ENCODE measurements around the gene HSPA1L. TPM values are rescaled to one million over a fixed set of nuclear protein-coding genes. Genes with fewer than 3 reads are reported as not detected.
"Not testable (repeated sequence)": the region's sequence is repeated elsewhere in the genome, so short reads cannot be mapped to it uniquely, and the experiment has no call there.

HSPA1L gene
- total RNA-seq, 2 experiments from 2014 or later: 0.86 to 0.95 TPM

GRCh38 chr6:31834367-31835250, 19.5 kb upstream of the HSPA1L start:
- Mint-ChIP-seq H3K9me3 (no peaks in the 10 kb centered on the region), H3K4me1 (ENCODE audit: low read depth) (peaks cover 46% of the 10 kb centered on the region), H3K4me3 (peak overlapping the region; percentile 94), H3K27ac (peak overlapping the region; percentile 98), H3K27me3 (ENCODE audit: low read depth) (no peaks in the 10 kb centered on the region), H3K36me3 (ENCODE audit: low read depth) (peaks cover 60% of the 10 kb centered on the region)
- peak; percentile 80 for DNase-seq
- intact Hi-C loops (cut with micrococcal nuclease): loop anchor here (1.0 to 10.0 kb wide), 8 partner anchors 29 to 1010 kb away; partner anchors contain the start of genes EHMT2, NELFE, PRRC2A and PSMB8
- CTCF ChIA-PET: interaction anchor here (0.6 to 1.5 kb wide), 2 partner anchors 94 to 116 kb away, joined by 3 to 6 read pairs; partner anchors contain the start of gene MSH5

DNA sequence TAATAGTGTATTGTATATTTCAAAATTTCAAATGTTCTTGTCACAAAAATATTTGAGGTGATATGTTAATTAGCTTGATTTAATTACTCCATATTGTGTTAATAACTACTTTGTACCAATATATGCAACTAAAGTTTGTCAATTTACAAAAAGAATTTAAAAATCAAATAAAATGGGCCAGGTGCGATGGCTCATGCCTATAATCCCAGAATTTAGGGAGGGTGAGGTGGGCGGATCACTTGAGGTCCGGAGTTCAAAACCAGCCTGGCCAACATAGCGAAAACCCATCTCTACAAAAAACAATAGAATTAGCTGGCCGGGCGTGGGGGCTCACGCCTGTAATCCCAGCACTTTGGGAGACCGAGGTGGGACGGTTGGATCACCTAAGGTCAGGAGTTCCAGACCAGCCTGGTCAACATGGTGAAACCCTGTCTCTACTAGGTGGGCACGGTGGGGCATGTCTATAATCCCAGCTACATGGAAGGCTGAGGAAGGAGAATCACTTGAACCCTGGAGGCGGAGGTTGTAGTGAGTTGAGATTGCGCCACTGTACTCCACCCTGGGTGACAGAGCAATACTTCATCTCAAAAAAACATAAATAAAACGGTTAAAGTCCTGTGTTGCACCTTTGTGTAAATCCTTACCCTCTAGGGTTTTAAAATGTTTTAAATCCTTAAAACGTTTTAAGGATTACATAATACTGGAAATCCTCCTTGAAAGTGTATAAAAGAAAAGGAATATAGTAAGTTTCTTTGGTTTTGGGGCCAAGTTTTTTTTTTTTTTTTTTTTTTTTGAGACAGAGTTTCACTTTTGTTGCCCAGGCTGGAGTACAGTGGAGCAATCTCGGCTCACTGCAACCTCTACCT, 16.5 kb upstream of the HSPA1L start:
- intact Hi-C loops (cut with micrococcal nuclease): loop anchor here (2.0 to 10.0 kb wide), 3 partner anchors 126 to 1013 kb away; partner anchors contain the start of genes LY6G5C, NELFE, PSMB8 and SKIC2
- H3K27ac Mint-ChIP-seq: peak overlapping the region; percentile 94
- peaks cover 32% of the 10 kb centered on the region for H3K36me3 Mint-ChIP-seq (ENCODE audit: low read depth)
- no peak for DNase-seq
- CTCF ChIA-PET: interaction anchor here (0.6 to 2.5 kb wide), 14 partner anchors 7 to 179 kb away, joined by 3 to 14 read pairs (median 5); partner anchors contain the start of genes BAG6, LSM2, LY6G5C and NEU1
- no peaks in the 10 kb centered on the region for H3K9me3 Mint-ChIP-seq
- H3K27me3 Mint-ChIP-seq (ENCODE audit: low read depth): no peaks in the 10 kb centered on the region
- H3K4me1 Mint-ChIP-seq (ENCODE audit: low read depth): peaks cover 27% of the 10 kb centered on the region
- peak overlapping the region; percentile 97 for H3K4me3 Mint-ChIP-seq

DNA sequence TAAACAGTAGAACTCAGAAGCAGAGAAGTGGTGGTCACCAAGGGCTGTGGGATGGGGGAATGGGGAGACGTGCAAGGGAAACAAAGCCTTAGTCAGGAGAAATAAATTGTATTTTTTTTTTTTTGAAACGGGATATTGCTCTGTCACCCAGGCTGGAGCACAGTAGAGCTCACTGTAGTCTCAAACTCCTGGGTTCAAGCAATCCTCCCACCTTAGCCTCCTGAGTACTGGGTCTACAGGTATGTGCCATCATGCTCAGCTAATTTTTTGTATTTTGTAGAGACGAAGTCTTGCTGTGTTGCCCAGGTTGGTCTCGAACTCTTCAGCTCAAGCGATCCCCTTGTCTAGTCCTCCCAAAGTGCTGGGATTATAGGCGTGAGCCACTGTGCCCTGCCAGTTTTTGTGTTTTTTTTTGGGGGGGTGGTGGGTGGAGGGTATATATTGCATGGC, 15.8 kb upstream of the HSPA1L start:
- H3K4me3 Mint-ChIP-seq: peak overlapping the region; percentile 97
- peaks cover 30% of the 10 kb centered on the region for H3K4me1 Mint-ChIP-seq (ENCODE audit: low read depth)
- peak overlapping the region; percentile 94 for H3K27ac Mint-ChIP-seq
- intact Hi-C loops (cut with micrococcal nuclease): loop anchor here (1.0 to 10.0 kb wide), 6 partner anchors 36 to 1014 kb away; partner anchors contain the start of genes DDAH2, LY6G5C, NELFE and PSMB8
- no peaks in the 10 kb centered on the region for H3K27me3 Mint-ChIP-seq (ENCODE audit: low read depth)
- CTCF ChIA-PET: interaction anchor here (0.6 to 2.5 kb wide), 14 partner anchors 8 to 178 kb away, joined by 3 to 14 read pairs (median 6); partner anchors contain the start of genes BAG6, LSM2, LY6G5C and NEU1
- H3K36me3 Mint-ChIP-seq (ENCODE audit: low read depth): peaks cover 25% of the 10 kb centered on the region
- no peak for DNase-seq
- no peaks in the 10 kb centered on the region for H3K9me3 Mint-ChIP-seq

DNA sequence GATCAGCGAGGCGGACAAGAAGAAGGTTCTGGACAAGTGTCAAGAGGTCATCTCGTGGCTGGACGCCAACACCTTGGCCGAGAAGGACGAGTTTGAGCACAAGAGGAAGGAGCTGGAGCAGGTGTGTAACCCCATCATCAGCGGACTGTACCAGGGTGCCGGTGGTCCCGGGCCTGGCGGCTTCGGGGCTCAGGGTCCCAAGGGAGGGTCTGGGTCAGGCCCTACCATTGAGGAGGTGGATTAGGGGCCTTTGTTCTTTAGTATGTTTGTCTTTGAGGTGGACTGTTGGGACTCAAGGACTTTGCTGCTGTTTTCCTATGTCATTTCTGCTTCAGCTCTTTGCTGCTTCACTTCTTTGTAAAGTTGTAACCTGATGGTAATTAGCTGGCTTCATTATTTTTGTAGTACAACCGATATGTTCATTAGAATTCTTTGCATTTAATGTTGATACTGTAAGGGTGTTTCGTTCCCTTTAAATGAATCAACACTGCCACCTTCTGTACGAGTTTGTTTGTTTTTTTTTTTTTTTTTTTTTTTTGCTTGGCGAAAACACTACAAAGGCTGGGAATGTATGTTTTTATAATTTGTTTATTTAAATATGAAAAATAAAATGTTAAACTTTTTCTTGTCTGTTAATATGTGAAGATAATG, 14.7 kb upstream of the HSPA1L start:
- CTCF ChIA-PET: interaction anchor here (0.5 to 2.5 kb wide), 12 partner anchors 9 to 237 kb away, joined by 3 to 14 read pairs (median 4); partner anchors contain the start of genes ABHD16A, LSM2 and NCR3

GRCh38 chr6:31827286-31828079, 12.4 kb upstream of the HSPA1L start, which contains the start of gene HSPA1B:
HSPA1B (plus strand) TSS chr6:31827738; CDS start chr6:31827951, 213 bp downstream.
- intact Hi-C loops (cut with micrococcal nuclease): loop anchor here (1.0 to 10.0 kb wide), 7 partner anchors 15 to 1147 kb away; partner anchors contain the start of genes ATP6V1G2, GPANK1, LTA and NFKBIL1
- peak within 1 kb of the TSS; percentile 85 for H3K4me3 Mint-ChIP-seq
- H3K4me1 Mint-ChIP-seq (ENCODE audit: low read depth): peaks cover 46% of the 10 kb centered on the region
- DNase-seq: peak; percentile 98
- H3K9me3 Mint-ChIP-seq: no peaks in the 10 kb centered on the region
- H3K36me3 Mint-ChIP-seq (ENCODE audit: low read depth): peaks cover 13% of the 10 kb centered on the region
- CTCF ChIA-PET: interaction anchor here (0.7 to 1.4 kb wide), 6 partner anchors 10 to 169 kb away, joined by 3 to 4 read pairs (median 4); partner anchors contain the start of genes LSM2, LY6G5C and VARS1
- H3K27ac Mint-ChIP-seq: peak within 1 kb of the TSS; percentile 97
- no peaks in the 10 kb centered on the region for H3K27me3 Mint-ChIP-seq (ENCODE audit: low read depth)

More for the DNA sequence above, 14.7 kb upstream of the HSPA1L start:
- peaks cover 15% of the 10 kb centered on the region for H3K36me3 Mint-ChIP-seq (ENCODE audit: low read depth)
- peaks cover 39% of the 10 kb centered on the region for H3K4me1 Mint-ChIP-seq (ENCODE audit: low read depth)
- no peaks in the 10 kb centered on the region for H3K27me3 Mint-ChIP-seq (ENCODE audit: low read depth)
- H3K9me3 Mint-ChIP-seq: no peaks in the 10 kb centered on the region
- peak overlapping the region; percentile 97 for H3K4me3 Mint-ChIP-seq
- DNase-seq: no peak
- H3K27ac Mint-ChIP-seq: peak overlapping the region; percentile 94
- intact Hi-C loops (cut with micrococcal nuclease): loop anchor here (1.0 to 10.0 kb wide), 7 partner anchors 34 to 1145 kb away; partner anchors contain the start of genes DDAH2, LY6G5C, NELFE and PSMB8

DNA sequence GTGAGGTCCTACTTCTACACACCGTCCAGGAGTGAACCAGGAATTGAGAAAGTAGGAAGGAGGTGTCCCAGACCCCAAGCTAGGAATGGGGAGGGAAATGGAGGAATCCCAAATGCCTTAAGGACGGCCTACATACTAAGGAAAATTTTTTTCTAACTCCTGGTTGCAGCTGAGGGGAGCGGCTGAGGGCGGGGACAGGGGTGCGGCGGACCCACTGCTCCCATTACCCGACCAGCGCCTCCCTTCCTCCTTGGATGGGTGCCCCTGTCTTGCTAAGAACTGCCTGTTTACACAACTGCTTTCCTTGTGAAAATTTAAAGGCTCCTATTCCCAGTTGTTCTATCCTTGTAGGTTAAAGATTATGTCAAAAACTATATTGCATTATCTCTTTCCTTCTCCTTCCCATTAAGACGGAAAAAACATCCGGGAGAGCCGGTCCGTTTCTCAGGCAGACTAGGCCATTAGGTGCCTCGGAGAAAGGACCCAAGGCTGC, 11.8 kb upstream of the HSPA1L start:
- Mint-ChIP-seq H3K27me3 (ENCODE audit: low read depth) (no peaks in the 10 kb centered on the region), H3K4me1 (ENCODE audit: low read depth) (peaks cover 49% of the 10 kb centered on the region), H3K9me3 (no peaks in the 10 kb centered on the region), H3K27ac (peak overlapping the region; percentile 97), H3K4me3 (peak overlapping the region; percentile 85), H3K36me3 (ENCODE audit: low read depth) (peaks cover 13% of the 10 kb centered on the region)
- CTCF ChIA-PET: interaction anchor here (0.7 to 1.4 kb wide), 7 partner anchors 9 to 169 kb away, joined by 3 to 4 read pairs (median 4); partner anchors contain the start of genes EHMT2, LSM2, LY6G5C and VARS1
- intact Hi-C loops (cut with micrococcal nuclease): loop anchor here (1.0 to 10.0 kb wide), 7 partner anchors 14 to 1148 kb away; partner anchors contain the start of genes ATP6V1G2, GPANK1, LTA and NFKBIL1
- DNase-seq: peak; percentile 56

DNA sequence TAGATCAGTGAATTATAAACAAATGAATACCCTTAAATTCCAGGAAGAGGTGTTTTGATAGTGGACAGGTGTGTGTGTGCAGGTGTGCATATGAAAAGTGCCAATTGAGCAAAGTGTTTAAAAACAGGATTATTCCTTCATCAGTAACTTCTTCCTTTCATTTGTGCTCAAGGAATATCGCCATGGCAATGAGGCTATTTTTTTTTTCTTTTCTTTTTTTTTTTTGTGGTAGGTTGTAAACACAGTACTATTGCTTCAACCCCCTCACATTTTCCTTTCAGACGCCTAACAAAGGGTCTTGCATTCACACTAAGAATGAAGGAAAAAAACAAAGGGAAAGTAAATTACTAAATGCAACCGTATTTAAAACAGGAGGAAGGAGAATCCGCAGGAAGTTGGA, 10.5 kb upstream of the HSPA1L start:
- peak overlapping the region; percentile 85 for H3K4me3 Mint-ChIP-seq
- peak overlapping the region; percentile 97 for H3K27ac Mint-ChIP-seq
- peaks cover 46% of the 10 kb centered on the region for H3K4me1 Mint-ChIP-seq (ENCODE audit: low read depth)
- H3K9me3 Mint-ChIP-seq: no peaks in the 10 kb centered on the region
- DNase-seq: no peak
- intact Hi-C loops (cut with micrococcal nuclease): loop anchor here (10.0 kb wide), 1 partner anchor 1149 kb away; no protein-coding TSS in a partner anchor
- no peaks in the 10 kb centered on the region for H3K27me3 Mint-ChIP-seq (ENCODE audit: low read depth)
- H3K36me3 Mint-ChIP-seq (ENCODE audit: low read depth): peaks cover 7% of the 10 kb centered on the region
- CTCF ChIA-PET: no interaction called here

GRCh38 chr6:31823592-31824196, 8.6 kb upstream of the HSPA1L start:
- not testable (repeated sequence) for H3K36me3 Mint-ChIP-seq (ENCODE audit: low read depth); H3K4me3 Mint-ChIP-seq; H3K9me3 Mint-ChIP-seq; H3K27me3 Mint-ChIP-seq (ENCODE audit: low read depth); DNase-seq
- peak overlapping the region; percentile 36 for H3K27ac Mint-ChIP-seq
- H3K4me1 Mint-ChIP-seq (ENCODE audit: low read depth): peaks cover 52% of the 10 kb centered on the region
- intact Hi-C loops (cut with micrococcal nuclease): loop anchor here (2.0 to 10.0 kb wide), 3 partner anchors 27 to 1151 kb away; partner anchors contain the start of gene MICB
- CTCF ChIA-PET: interaction anchor here (0.6 to 1.1 kb wide), 2 partner anchors 19 to 215 kb away, joined by 4 to 5 read pairs; no protein-coding TSS in a partner anchor

- Mint-ChIP-seq H3K9me3 (no peaks in the 10 kb centered on the region), H3K4me3 (peak overlapping the region; percentile 78), H3K27me3 (ENCODE audit: low read depth) (no peaks in the 10 kb centered on the region), H3K36me3 (ENCODE audit: low read depth) (no peaks in the 10 kb centered on the region), H3K27ac (peak overlapping the region; percentile 92), H3K4me1 (ENCODE audit: low read depth) (peaks cover 66% of the 10 kb centered on the region)
- peak; percentile 83 for DNase-seq
- intact Hi-C loops (cut with micrococcal nuclease): loop anchor here (2.0 to 10.0 kb wide), 3 partner anchors 25 to 1153 kb away; partner anchors contain the start of gene MICB
- CTCF ChIA-PET: interaction anchor here (0.7 to 1.1 kb wide), 2 partner anchors 16 to 18 kb away, joined by 3 to 4 read pairs; partner anchors contain the start of gene LSM2
Measured at GRCh38 chr6:31822036-31822821, 7.1 kb upstream of the HSPA1L start.

All from activated naive CD4-positive, alpha-beta T cell treated with anti-CD3 and anti-CD28 coated beads for 36 hours (primary cell).